KBM-7 (cell line): ENCODE data around the gene GLRX3.

Source experiments
- DNase-seq: peaks from one replicate; pipeline ENCODE4 v3.0.0-alpha.2; 2015
- in situ Hi-C: fragments of 300-500 bp; cut with MboI; formaldehyde crosslinking; loops from 2 replicates; pipeline ENCODE4 v1.14.3; 2020; ENCODE audit warnings: low sequenced_read_pairs, low pct_unique_long_range_greater_than_20kb, mixed read lengths

Gene GLRX3

DNA sequence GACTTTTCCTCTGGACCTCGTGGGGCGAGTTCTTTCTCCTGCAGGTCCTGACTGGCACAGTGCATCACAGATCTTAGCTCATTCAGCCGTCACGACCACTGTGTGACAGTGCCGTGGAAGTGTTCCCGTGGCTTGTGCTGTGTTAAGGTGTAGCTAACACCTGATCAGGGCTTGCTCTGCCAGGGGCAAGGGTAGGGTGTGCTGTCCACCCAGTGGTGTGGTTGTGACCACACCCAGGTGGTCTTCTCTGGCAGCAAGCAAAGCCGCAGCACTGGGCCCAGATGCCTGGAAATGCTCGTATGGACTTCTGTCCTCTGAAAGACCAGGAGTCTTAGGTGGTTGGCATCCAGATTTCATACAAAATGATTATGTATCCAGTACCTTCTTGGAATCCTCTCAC, 86.2 kb downstream of the GLRX3 start:
- no peak for DNase-seq
- in situ Hi-C loops: no loop called here

GRCh38 chr10:130224228-130224627, 88.0 kb downstream of the GLRX3 start:
- in situ Hi-C loops: no loop called here
- no peak for DNase-seq

- DNase-seq: no peak
- in situ Hi-C loops: no loop called here
Observed at GRCh38 chr10:130226012-130226411, 89.8 kb downstream of the GLRX3 start.

- DNase-seq: no peak
- in situ Hi-C loops: no loop called here
Observed at GRCh38 chr10:130227883-130228282, 91.7 kb downstream of the GLRX3 start.
